IMR-90 (cell line): Measurements from ENCODE around the gene CHTF8. TPM values are rescaled to one million over a fixed set of nuclear protein-coding genes. Genes with fewer than 3 reads are reported as not detected.
A peak's percentile ranks its signal among the peaks of the same experiment; 100 is the strongest.

ENCODE experiments used
- ATAC-seq: fragments of 200-7000 bp; cut with Tn5 transposase; 2 replicates; pipeline ENCODE4 v1.9.1; 2020; ENCODE audit warnings: low read depth, mild to moderate bottlenecking, moderate library complexity
- BruUV-seq: library from RNA; stranded (reverse); fragments of 400-500 nt; replicated peaks from 2 replicates; lab custom pipeline; 2021; lab: Mats Ljungman, UMichigan
- CTCF ChIA-PET: fragments of 300-600 bp; formaldehyde crosslinking; extraction: SDS; loops from one replicate; lab custom pipeline; 2021; ENCODE audit warnings: antibody characterized with exemption; lab: Yijun Ruan, JAX
- POLR2A ChIA-PET: fragments of 300-600 bp; sonication (Branson Sonifier 250); formaldehyde crosslinking; loops from one replicate; lab custom pipeline; 2022; ENCODE audit warnings: antibody characterized with exemption; ENCODE audit not compliant: unreplicated experiment; lab: Charles Lee
- DNase-seq: peaks from one replicate; pipeline ENCODE4 v3.0.0; 2013
- H2AFZ ChIP-seq: replicated peaks from 2 replicates; pipeline ENCODE3; 2013; ENCODE audit warnings: low read length, mild to moderate bottlenecking; ENCODE audit not compliant: poor library complexity
- H2AK5ac ChIP-seq: 2 replicates; pipeline ENCODE4 v1.6.1; 2013; ENCODE audit warnings: low read depth, low read length, inconsistent platforms
- H2AK9ac ChIP-seq: replicated peaks from 2 replicates; pipeline ENCODE3; 2013; ENCODE audit warnings: mild to moderate bottlenecking, low read depth, low read length, moderate library complexity; ENCODE audit not compliant: poor library complexity
- H2BK120ac ChIP-seq: 2 replicates; pipeline ENCODE4 v1.6.1; 2013; ENCODE audit warnings: low read depth, low read length, inconsistent platforms
- H2BK15ac ChIP-seq: 3 replicates; pipeline ENCODE4 v1.6.1; 2013; ENCODE audit warnings: low read depth, low read length, inconsistent platforms
- H2BK20ac ChIP-seq: 2 replicates; pipeline ENCODE4 v1.6.1; 2013; ENCODE audit warnings: low read depth, mild to moderate bottlenecking, inconsistent platforms, low read length, moderate library complexity
- H2BK5ac ChIP-seq: 2 replicates; pipeline ENCODE4 v1.6.1; 2013; ENCODE audit warnings: mild to moderate bottlenecking, low read depth, low read length, inconsistent platforms; ENCODE audit not compliant: poor library complexity, severe bottlenecking
- H3K14ac ChIP-seq: replicated peaks from 2 replicates; pipeline ENCODE4 v1.6.1; 2013; ENCODE audit warnings: low read depth, low read length, inconsistent platforms
- H3K18ac ChIP-seq: 2 replicates; pipeline ENCODE4 v1.6.1; 2013; ENCODE audit warnings: low read depth, low read length, control low read depth
- H3K23ac ChIP-seq: 2 replicates; pipeline ENCODE4 v1.6.1; 2013; ENCODE audit warnings: low read depth, low read length, inconsistent platforms
- H3K27ac ChIP-seq: 2 replicates; pipeline ENCODE4 v1.5.1; 2013; ENCODE audit warnings: mild to moderate bottlenecking, control low read depth, low read length; ENCODE audit not compliant: insufficient read depth
- H3K27me3 ChIP-seq: 2 replicates; pipeline ENCODE4 v1.6.1; 2013; ENCODE audit warnings: low read length; ENCODE audit not compliant: control insufficient read depth, insufficient read depth
- H3K36me3 ChIP-seq: 2 replicates; pipeline ENCODE4 v1.6.1; 2013; ENCODE audit warnings: low read length, mixed read lengths; ENCODE audit not compliant: control insufficient read depth, insufficient read depth
- H3K4ac ChIP-seq: 2 replicates; pipeline ENCODE4 v1.6.1; 2013; ENCODE audit warnings: low read depth, low read length, inconsistent platforms
- H3K4me1 ChIP-seq: 2 replicates; pipeline ENCODE4 v1.6.1; 2013; ENCODE audit warnings: low read length, mixed read lengths; ENCODE audit not compliant: control insufficient read depth, insufficient read depth
- H3K4me2 ChIP-seq: 2 replicates; pipeline ENCODE4 v1.6.1; 2013; ENCODE audit warnings: low read depth, mild to moderate bottlenecking, control low read depth, low read length, moderate library complexity
- H3K4me3 ChIP-seq: 2 replicates; pipeline ENCODE4 v1.5.1; 2013; ENCODE audit warnings: low read depth, mild to moderate bottlenecking, control low read depth, low read length, moderate library complexity; ENCODE audit not compliant: insufficient read depth
- H3K56ac ChIP-seq: 2 replicates; pipeline ENCODE4 v1.6.1; 2013; ENCODE audit warnings: low read length, inconsistent platforms; ENCODE audit not compliant: insufficient read depth; ENCODE audit errors: extremely low read depth
- H3K79me1 ChIP-seq, 2 experiments: 2 replicates each; pipeline ENCODE4 v1.6.1; 2013; ENCODE audit warnings: low read length in 2 of 2, inconsistent platforms in 1 of 2, low read depth in 1 of 2
- H3K9ac ChIP-seq: 2 replicates; pipeline ENCODE4 v1.6.1; 2013; ENCODE audit warnings: low read depth, low read length, control low read depth
- H3K9me1 ChIP-seq: 2 replicates; pipeline ENCODE4 v1.6.1; 2013; ENCODE audit warnings: low read length, inconsistent platforms; ENCODE audit not compliant: insufficient read depth
- H3K9me3 ChIP-seq: 2 replicates; pipeline ENCODE4 v1.6.1; 2013; ENCODE audit warnings: low read length; ENCODE audit not compliant: control insufficient read depth, insufficient read depth
- H4K20me1 ChIP-seq: 2 replicates; pipeline ENCODE4 v1.6.1; 2013; ENCODE audit warnings: low read length, inconsistent platforms; ENCODE audit not compliant: insufficient read depth
- H4K5ac ChIP-seq: 2 replicates; pipeline ENCODE4 v1.6.1; 2013; ENCODE audit warnings: mild to moderate bottlenecking, low read depth, low read length, control low read depth
- H4K8ac ChIP-seq, 2 experiments: 2 replicates each; pipeline ENCODE4 v1.6.1; 2013; ENCODE audit warnings: low read depth in 2 of 2, low read length in 2 of 2, control low read depth in 1 of 2, inconsistent platforms in 1 of 2
- H4K91ac ChIP-seq: 2 replicates; pipeline ENCODE4 v1.6.1; 2013; ENCODE audit warnings: low read depth, low read length, inconsistent platforms; ENCODE audit not compliant: insufficient read depth
- BHLHE40 ChIP-seq: fragments of 150-350 bp; IDR thresholded peaks from 2 replicates; pipeline ENCODE4 v1.6.1; 2016; ENCODE audit warnings: mild to moderate bottlenecking, low read depth, low read length
- CEBPB ChIP-seq: IDR thresholded peaks from 2 replicates; pipeline ENCODE4 v1.6.1; 2012; ENCODE audit warnings: low read depth, low read length, improper control_type of control experiment
- MAZ ChIP-seq: IDR thresholded peaks from 2 replicates; pipeline ENCODE4 v1.6.1; 2012; ENCODE audit warnings: low read depth, mild to moderate bottlenecking, low read length, improper control_type of control experiment, moderate library complexity, borderline replicate concordance
- WGBS, 2 experiments: methylation state at CpG; one replicate each; pipeline versions ENCODE4 v1.1.5 to v1.1.7; 2013; ENCODE audit warnings: missing lambda C conversion rate in 2 of 2; ENCODE audit not compliant: insufficient read length in 1 of 2; ENCODE audit errors: extremely low coverage in 2 of 2; 5-methylcytosine and 5-hydroxymethylcytosine counted together
- dilution Hi-C: fragments of 300-500 bp; cut with HindIII; formaldehyde crosslinking; loops from one replicate; pipeline ENCODE4 v1.14.3; 2018; ENCODE audit warnings: low sequenced_read_pairs; ENCODE audit not compliant: unreplicated experiment
- in situ Hi-C: fragments of 300-500 bp; cut with MboI; formaldehyde crosslinking; loops from 3 replicates; pipeline ENCODE4 v1.14.3; 2019; ENCODE audit warnings: low sequenced_read_pairs, inconsistent platforms, mixed read lengths
- intact Hi-C: fragments of 100-400 bp; cut with micrococcal nuclease; formaldehyde crosslinking; loops from 2 replicates; pipeline ENCODE4 v1.10.0; 2022
- polyA plus RNA-seq, 3 experiments: library from polyadenylated mRNA; depleted of rRNA; stranded (reverse); fragments of >200 nt; gene quantifications; 2 replicates each; pipeline ENCODE4 v1.2.3, GENCODE V29; 2012; ENCODE audit warnings: low replicate concordance in 1 of 3
- total RNA-seq: library from RNA; depleted of rRNA; stranded (reverse); fragments of >200 nt; gene quantifications from 2 replicates; pipeline ENCODE4 v1.2.3, GENCODE V29; 2012

CHTF8 gene
- total and polyA plus RNA-seq, 2 of the 4 experiments (the other 2 are of a cell fraction), result 47.1 to 122 TPM

DNA sequence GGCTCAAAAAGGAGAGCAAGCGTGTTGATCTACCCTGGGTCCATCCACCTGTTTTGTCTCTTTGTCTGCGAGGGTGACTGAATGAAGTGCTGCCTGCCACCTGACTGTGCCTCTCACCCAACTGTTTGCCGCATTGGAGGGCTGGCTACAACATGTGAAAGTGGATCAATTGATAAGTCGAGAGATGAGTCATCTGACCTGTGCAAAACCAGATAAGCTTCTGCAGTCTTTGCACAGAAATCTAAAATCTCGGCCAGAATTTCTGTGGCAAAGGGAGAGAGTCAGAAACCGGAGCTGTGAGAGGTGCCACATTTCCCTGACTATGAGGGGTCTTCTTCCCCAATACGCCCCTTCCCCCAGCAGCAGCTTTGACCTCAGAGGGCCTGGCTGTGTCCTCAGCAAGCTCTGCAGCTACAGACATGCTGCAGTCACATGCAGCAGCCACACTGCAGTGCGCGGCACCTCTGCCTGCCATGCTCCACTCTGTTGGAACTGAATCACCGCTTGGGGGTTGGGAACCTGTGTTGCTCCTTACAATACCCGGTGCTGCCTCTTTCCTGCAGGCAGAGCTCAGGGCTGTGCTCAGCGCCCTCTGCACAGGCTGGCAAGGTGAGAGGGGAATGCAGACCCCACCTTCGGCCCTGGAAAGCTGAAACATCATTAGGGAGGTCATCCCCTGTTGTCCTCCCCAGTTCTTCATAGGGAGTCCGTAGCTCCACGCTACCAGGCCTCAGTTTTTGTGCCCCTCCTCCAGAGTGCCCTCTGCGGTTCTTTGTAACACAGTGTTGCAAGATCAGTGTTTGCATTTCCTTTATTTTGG lies 43.1 kb downstream of the CHTF8 start:
- no peak overlapping the region for H2AK5ac ChIP-seq
- DNase-seq (peak; percentile 53), ATAC-seq (peak; percentile 87)
- H2BK20ac ChIP-seq, result no peak overlapping the region
- H3K79me1 ChIP-seq, result no peaks in the 10 kb centered on the region
- no peak overlapping the region for H3K4me3 ChIP-seq
- no peak overlapping the region for H3K9ac ChIP-seq
- no peak overlapping the region for H3K23ac ChIP-seq
- no peak overlapping the region for H3K4ac ChIP-seq
- BruUV-seq, result no TSS peak
- ChIA-PET CTCF (no interaction called here), POLR2A (no interaction called here)
- no peak overlapping the region for H4K8ac ChIP-seq
- H4K5ac ChIP-seq, result no peak overlapping the region
- no peak overlapping the region for H3K18ac ChIP-seq
- intact Hi-C loops, result no loop called here
- H3K9me1 ChIP-seq, result 0 out of 2 replicates have a peak, but pooled peaks cover under 1% of the 10 kb centered on the region
- H2AFZ ChIP-seq, result peak overlapping the region; percentile 53
- in situ Hi-C loops, result no loop called here
- no peak overlapping the region for H2BK15ac ChIP-seq
- no peak overlapping the region for H2AK9ac ChIP-seq
- H3K27me3 ChIP-seq, result no peaks in the 10 kb centered on the region
- 0 out of 2 replicates have a peak, but pooled peaks have one; percentile 8 for TF ChIP-seq CEBPB
- no peak for TF ChIP-seq MAZ
- peak; percentile 12; the same call in 1 of the 2 replicates for TF ChIP-seq BHLHE40
- 53% methylated on average over 3 of the region's 16 CpGs; no CpG with 5 or more reads in 1 of the 2 experiments for WGBS, 2 experiments
- H3K14ac ChIP-seq, result no peak overlapping the region
- no peak overlapping the region for H3K56ac ChIP-seq
- dilution Hi-C loops, result no loop called here
- H3K9me3 ChIP-seq, result no peaks in the 10 kb centered on the region
- H2BK120ac ChIP-seq, result no peak overlapping the region
- H2BK5ac ChIP-seq, result no peak overlapping the region
- H3K36me3 ChIP-seq, result no peaks in the 10 kb centered on the region
- peak overlapping the region; percentile 35; the same call in 1 of the 2 replicates for H3K4me2 ChIP-seq
- H3K27ac ChIP-seq, result no peak overlapping the region
- H3K4me1 ChIP-seq, result peaks cover 7% of the 10 kb centered on the region
- H4K20me1 ChIP-seq, result no peaks in the 10 kb centered on the region
- no peak overlapping the region for H4K91ac ChIP-seq
